DMS53 treated with DMSO at 0.1 percent for 48 hours (cell line): ENCODE data around the gene AK5.

Experiments
- DNase-seq: peaks from one replicate; lab custom pipeline; 2025; ENCODE audit not compliant: unreplicated experiment; lab: John Stamatoyannopoulos, UW

Gene AK5

GRCh38 chr1:77350012-77350770, 68.4 kb downstream of the AK5 start:
- no peak for DNase-seq

- DNase-seq, result no peak
These were observed 72.7 kb downstream of the AK5 start for GRCh38 chr1:77354536-77354935.

GRCh38 chr1:77355010-77355409, 73.2 kb downstream of the AK5 start:
- no peak for DNase-seq

- DNase-seq, result no peak
These were observed 74.3 kb downstream of the AK5 start for GRCh38 chr1:77356136-77356535.

- no peak for DNase-seq
These were observed 78.4 kb downstream of the AK5 start for GRCh38 chr1:77360256-77360655.

- DNase-seq, result no peak
These were observed 79.8 kb downstream of the AK5 start for GRCh38 chr1:77361621-77362020.

GRCh38 chr1:77370161-77370560, 88.3 kb downstream of the AK5 start:
- DNase-seq, result no peak

- no peak for DNase-seq
These were observed 88.9 kb downstream of the AK5 start for GRCh38 chr1:77370583-77371306.

GRCh38 chr1:77371396-77371795, 89.6 kb downstream of the AK5 start:
- no peak for DNase-seq

GRCh38 chr1:77373702-77374101, 91.9 kb downstream of the AK5 start:
- DNase-seq, result no peak

GRCh38 chr1:77375541-77375940, 93.7 kb downstream of the AK5 start:
- no peak for DNase-seq

GRCh38 chr1:77375990-77376389, 94.2 kb downstream of the AK5 start:
- DNase-seq, result no peak

- no peak for DNase-seq
These were observed 97.1 kb downstream of the AK5 start for GRCh38 chr1:77378723-77379535.

GRCh38 chr1:77382366-77382765, 100.5 kb downstream of the AK5 start:
- DNase-seq, result no peak

GRCh38 chr1:77383236-77383635, 101.4 kb downstream of the AK5 start:
- no peak for DNase-seq

GRCh38 chr1:77385551-77385950, 103.7 kb downstream of the AK5 start:
- DNase-seq, result no peak

GRCh38 chr1:77386276-77386675, 104.5 kb downstream of the AK5 start:
- no peak for DNase-seq

GRCh38 chr1:77387553-77387952, 105.7 kb downstream of the AK5 start:
- DNase-seq, result no peak

- DNase-seq, result no peak
These were observed 106.8 kb downstream of the AK5 start for GRCh38 chr1:77388661-77389060.

GRCh38 chr1:77392486-77392885, 110.7 kb downstream of the AK5 start:
- no peak for DNase-seq

GRCh38 chr1:77394166-77394565, 112.3 kb downstream of the AK5 start:
- DNase-seq, result no peak

GRCh38 chr1:77395051-77395450, 113.2 kb downstream of the AK5 start:
- DNase-seq, result no peak
